GM20000 (cell line): ENCODE data around the gene FUBP1.

ENCODE experiments used
- DNase-seq: peaks from one replicate; pipeline ENCODE4 v3.0.0; 2012; ENCODE audit warnings: low spot score
- TF ChIP-seq, protein P1 (sequence below): IDR thresholded peaks from 2 replicates; pipeline ENCODE4 v1.5.1; 2012; ENCODE audit warnings: mild to moderate bottlenecking, control low read depth; ENCODE audit errors: extremely low read depth, missing control alignments

The FUBP1 gene

DNA sequence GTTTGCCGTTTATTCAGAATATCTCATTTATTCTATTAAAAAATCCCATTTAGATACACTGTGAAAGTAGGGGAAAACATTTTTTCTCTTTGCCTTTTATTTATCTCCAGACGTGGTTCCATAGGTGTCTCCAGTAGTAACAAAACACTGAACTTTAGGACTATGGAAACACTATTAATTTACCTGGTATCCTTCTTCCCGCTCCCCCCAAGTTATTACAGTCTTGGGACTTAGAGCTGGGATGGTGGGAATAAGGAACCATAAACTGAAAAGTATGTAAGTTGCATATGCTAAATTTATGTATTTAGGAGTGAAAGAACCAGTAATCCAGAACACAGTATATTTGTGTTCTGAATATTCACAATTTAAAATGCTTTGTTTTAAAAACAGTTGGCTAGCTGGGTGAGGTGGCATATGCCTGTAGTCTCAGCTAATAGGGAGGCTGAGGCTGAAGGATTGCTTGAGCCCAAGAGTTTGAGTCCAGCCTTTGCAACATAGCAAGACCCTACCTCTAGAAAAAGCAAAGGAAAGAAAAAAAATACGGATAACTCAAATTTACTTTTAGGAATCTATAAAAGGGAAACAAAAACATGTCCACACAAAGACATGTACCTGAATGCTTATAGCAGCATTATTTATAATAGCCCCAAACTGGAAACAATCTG, 28.9 kb upstream of the FUBP1 start:
- TF ChIP-seq, protein P1, sequence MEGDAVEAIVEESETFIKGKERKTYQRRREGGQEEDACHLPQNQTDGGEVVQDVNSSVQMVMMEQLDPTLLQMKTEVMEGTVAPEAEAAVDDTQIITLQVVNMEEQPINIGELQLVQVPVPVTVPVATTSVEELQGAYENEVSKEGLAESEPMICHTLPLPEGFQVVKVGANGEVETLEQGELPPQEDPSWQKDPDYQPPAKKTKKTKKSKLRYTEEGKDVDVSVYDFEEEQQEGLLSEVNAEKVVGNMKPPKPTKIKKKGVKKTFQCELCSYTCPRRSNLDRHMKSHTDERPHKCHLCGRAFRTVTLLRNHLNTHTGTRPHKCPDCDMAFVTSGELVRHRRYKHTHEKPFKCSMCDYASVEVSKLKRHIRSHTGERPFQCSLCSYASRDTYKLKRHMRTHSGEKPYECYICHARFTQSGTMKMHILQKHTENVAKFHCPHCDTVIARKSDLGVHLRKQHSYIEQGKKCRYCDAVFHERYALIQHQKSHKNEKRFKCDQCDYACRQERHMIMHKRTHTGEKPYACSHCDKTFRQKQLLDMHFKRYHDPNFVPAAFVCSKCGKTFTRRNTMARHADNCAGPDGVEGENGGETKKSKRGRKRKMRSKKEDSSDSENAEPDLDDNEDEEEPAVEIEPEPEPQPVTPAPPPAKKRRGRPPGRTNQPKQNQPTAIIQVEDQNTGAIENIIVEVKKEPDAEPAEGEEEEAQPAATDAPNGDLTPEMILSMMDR: no peak
- DNase-seq: no peak

DNA sequence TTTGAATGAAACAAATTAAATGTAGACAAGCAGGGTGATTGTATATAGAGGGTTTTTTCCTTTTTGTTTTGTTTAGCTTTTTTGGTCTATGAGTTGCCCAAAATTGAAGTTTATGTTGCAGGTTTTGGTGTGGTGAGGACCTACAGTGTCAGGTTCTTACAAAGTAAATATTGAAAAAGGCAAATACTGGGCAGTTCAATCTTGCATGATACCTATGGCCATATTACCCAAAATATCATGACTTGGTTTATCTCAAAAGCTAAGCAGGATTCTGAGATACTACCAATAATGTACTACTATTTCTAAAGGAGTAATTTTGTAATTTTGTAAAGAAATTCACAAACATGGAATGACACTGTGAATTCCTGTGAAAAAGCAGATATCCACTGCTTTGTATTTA, 27.6 kb upstream of the FUBP1 start:
- no peak for DNase-seq
- TF ChIP-seq, protein P1: no peak

DNA sequence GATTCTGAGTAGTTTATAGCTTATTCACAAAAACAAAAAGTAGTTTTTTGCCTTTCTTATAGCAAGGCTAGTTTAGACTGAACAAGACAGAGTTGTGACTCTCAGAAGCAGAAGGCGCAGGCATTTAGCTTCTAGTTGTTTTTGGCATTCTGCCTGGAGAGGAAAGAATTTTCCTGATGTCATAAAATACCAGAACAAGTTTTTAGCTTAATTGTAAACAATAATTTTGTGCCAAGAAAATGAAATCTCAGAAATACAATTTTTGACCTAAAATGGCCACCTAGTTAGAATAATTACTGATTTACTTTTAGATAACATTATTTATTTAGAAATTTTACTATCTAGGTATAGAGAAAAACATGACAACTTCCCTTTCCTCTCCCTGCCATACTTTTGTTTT, 26.9 kb upstream of the FUBP1 start:
- no peak for DNase-seq
- TF ChIP-seq, protein P1: no peak

DNA sequence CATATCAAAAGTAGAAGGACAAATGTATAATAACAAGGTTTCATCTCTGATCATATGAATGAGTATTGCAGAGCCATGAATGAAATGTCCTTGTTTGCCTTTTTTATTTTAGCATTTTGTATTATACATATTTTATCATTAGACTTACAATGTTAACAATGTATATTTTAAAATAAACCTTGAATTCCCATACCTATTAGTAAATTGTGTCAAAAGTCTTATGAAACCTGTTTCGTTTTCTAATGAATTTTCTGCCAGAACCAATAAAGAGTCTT, 26.5 kb upstream of the FUBP1 start:
- TF ChIP-seq, protein P1: no peak
- no peak for DNase-seq

DNA sequence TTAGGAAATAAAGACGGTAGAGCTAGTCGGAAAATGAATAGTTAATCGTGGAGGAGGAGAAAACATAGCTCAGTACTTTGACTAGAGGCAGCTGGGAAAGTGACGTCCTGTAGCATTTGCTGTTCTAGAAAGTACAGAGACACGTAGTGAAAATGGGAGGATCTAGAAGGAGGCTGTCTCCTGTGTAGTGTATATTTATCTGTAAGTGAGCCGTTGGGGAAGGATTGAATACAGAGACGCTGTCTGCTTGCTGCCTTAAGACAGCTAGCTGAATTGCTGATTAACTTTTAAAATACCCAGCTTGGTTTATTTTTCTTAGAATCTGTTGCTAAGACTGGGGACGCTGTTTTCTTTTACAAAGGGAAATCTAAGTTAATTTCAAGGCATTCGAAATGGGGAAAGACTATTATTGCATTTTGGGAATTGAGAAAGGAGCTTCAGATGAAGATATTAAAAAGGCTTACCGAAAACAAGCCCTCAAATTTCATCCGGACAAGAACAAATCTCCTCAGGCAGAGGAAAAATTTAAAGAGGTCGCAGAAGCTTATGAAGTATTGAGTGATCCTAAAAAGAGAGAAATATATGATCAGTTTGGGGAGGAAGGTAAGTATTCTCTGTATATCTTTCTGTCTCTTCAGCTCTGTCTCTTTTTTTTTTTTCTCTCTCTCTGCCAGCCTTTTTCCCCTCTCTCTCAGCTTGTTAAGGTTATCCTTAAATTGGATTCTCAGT, 26.0 kb upstream of the FUBP1 start, which contains the start of gene DNAJB4:
Gene DNAJB4, plus strand, starts transcription at position 221 of the 729 bp plus-strand sequence. Its CDS starts 172 bp downstream, at position 393.
- peak; percentile 80 for DNase-seq

DNA sequence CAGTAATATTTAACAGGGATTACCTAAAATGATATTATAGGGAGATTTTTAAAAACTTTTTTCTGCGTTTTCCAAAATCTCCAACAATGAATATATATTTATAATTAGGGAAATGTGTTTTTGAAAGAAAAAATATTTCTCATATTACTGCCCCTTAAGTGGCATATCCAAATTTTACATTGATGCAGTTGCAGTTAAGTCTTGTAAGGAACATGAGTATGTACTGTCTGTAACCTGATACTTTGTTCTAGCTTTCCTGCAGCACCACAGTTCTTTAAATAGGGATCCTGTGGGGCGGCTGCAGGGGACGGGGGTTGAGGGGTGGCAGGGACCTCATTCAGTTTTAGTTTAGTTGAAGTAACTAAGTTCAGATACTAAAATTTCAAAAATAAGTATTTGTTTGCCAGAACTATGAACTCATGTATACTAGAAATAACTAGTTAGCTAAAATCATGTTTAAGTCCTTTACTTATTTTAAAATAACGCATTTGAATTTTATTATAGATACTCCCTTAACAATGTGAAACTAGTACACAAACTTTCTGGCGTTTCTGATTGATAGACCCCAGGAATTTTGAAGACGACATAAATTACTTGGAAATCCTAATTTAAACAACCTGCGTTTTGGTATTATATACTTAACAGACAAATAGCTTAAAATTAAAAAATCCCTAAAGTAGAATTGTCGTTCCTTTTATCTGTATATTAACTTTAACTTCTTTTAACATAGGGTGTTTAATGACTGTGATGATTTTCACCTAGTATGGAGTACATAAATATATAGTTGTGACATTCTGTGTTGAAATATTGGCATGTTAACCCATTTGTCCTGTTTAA, 25.2 kb upstream of the FUBP1 start:
- TF ChIP-seq, protein P1: no peak
- peak; percentile 32 for DNase-seq

More for the DNA sequence above, 26.0 kb upstream of the FUBP1 start, which contains the start of gene DNAJB4:
- TF ChIP-seq, protein P1: no peak
